ENCODE measurements around the gene NPIPA5. TPM values are rescaled to one million over a fixed set of nuclear protein-coding genes. Genes with fewer than 3 reads are reported as not detected.

Gene NPIPA5
- total and polyA plus RNA-seq, 2 of the 13 experiments (the other 11 are each of a cell fraction or from before 2014, with no cell fraction given), result 9.7 to 21.5 TPM

DNA sequence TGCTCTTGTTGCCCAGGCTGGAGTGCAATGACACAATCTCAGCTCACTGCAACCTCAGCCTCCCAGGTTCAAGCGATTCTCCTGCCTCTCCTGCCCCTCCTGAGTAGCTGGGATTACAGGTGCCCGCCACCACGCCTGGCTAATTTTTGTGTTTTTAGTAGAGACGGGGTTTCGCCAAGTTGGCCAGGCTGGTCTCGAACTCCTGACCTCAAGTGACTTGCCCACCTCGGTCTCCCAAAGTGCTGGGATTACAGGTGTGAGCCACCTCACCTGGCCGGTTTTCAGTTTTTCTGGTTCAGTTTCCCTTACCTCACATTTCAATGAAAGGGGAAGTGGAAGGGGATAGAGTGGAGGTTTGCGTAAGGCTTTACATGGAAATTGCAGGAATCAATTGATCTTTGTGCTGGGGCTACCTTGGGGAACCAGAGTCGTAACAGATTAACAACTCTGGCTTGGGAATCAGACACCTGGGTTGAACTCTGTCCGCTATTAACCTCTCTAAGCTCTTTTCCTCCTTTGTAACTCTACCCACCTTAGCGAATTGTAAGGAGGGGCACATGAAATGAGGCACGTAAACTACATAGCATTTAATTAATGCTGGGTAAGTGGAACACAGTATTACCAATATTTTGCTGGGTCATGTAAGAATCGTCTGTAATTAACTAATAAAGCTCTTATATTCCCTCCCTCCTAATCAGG, 20.7 kb upstream of the NPIPA5 start (continued):
- no peak for TF ChIP-seq ZFAT (CRISPR knock-in tag; conservative IDR thresholded peaks at IDR 0.05)
- TF ChIP-seq PHF8 (CRISPR knock-in tag; IDR thresholded peaks at IDR 0.05), result peak; percentile 45; the same call in 1 of the 2 replicates
- no peak for TF ChIP-seq ZUFSP (CRISPR knock-in tag; IDR thresholded peaks at IDR 0.05; ENCODE audit: borderline replicate concordance)
- TF ChIP-seq ZFP37 (CRISPR knock-in tag; IDR thresholded peaks at IDR 0.05; ENCODE audit: borderline replicate concordance), result no peak
- no peak for TF ChIP-seq CERS6 (CRISPR knock-in tag; IDR thresholded peaks at IDR 0.05)
- TF ChIP-seq KAT2B (IDR thresholded peaks at IDR 0.05; ENCODE audit: borderline replicate concordance, low read depth, low read length), result no peak
- TF ChIP-seq ZNF556 (CRISPR knock-in tag; IDR thresholded peaks at IDR 0.05; ENCODE audit: borderline replicate concordance), result peak; percentile 80; the same call in 1 of the 2 replicates
- TF ChIP-seq ZNF446 (CRISPR knock-in tag; IDR thresholded peaks at IDR 0.05), result no peak
- no peak for TF ChIP-seq ZNF296 (CRISPR knock-in tag; conservative IDR thresholded peaks at IDR 0.05)
- TF ChIP-seq ZKSCAN8 (CRISPR knock-in tag; IDR thresholded peaks at IDR 0.05; ENCODE audit: borderline replicate concordance), result peak; percentile 83; the same call in 1 of the 2 replicates
- peak; percentile 85 for TF ChIP-seq ZNF430 (CRISPR knock-in tag; IDR thresholded peaks at IDR 0.05)
- TF ChIP-seq NCOA2 (CRISPR knock-in tag; IDR thresholded peaks at IDR 0.05), result peak; percentile 91
- TF ChIP-seq CENPX (CRISPR knock-in tag; IDR thresholded peaks at IDR 0.05), result no peak
- TF ChIP-seq TP53 (CRISPR knock-in tag; conservative IDR thresholded peaks at IDR 0.05), result no peak
- TF ChIP-seq MZF1 (CRISPR knock-in tag; IDR thresholded peaks at IDR 0.05; ENCODE audit: borderline replicate concordance), result no peak
- TF ChIP-seq YEATS2 (CRISPR knock-in tag; IDR thresholded peaks at IDR 0.05; ENCODE audit: borderline replicate concordance), result peak; percentile 62; the same call in 1 of the 2 replicates
- TF ChIP-seq GRHL1 (CRISPR knock-in tag; conservative IDR thresholded peaks at IDR 0.05), result no peak
- peak; percentile 96 for TF ChIP-seq MED1 (CRISPR knock-in tag; IDR thresholded peaks at IDR 0.05)
- peak; percentile 61; the same call in 1 of the 2 replicates for TF ChIP-seq ZBTB3 (CRISPR knock-in tag; IDR thresholded peaks at IDR 0.05; ENCODE audit: borderline replicate concordance, low read depth)
- TF ChIP-seq KLF11 (CRISPR knock-in tag; IDR thresholded peaks at IDR 0.05), result peak; percentile 36; the same call in 1 of the 2 replicates
- no peak for TF ChIP-seq NFYC (CRISPR knock-in tag; IDR thresholded peaks at IDR 0.05)
- no peak for TF ChIP-seq PAWR (CRISPR knock-in tag; IDR thresholded peaks at IDR 0.05; ENCODE audit: borderline replicate concordance)

Measured in HepG2 (cell line).